OCI-M1 (cell line): ENCODE data around the gene DCAF8.

Experiments
- DNase-seq: peaks from one replicate; lab custom pipeline; 2025; lab: John Stamatoyannopoulos, UW

DCAF8 gene

DNA sequence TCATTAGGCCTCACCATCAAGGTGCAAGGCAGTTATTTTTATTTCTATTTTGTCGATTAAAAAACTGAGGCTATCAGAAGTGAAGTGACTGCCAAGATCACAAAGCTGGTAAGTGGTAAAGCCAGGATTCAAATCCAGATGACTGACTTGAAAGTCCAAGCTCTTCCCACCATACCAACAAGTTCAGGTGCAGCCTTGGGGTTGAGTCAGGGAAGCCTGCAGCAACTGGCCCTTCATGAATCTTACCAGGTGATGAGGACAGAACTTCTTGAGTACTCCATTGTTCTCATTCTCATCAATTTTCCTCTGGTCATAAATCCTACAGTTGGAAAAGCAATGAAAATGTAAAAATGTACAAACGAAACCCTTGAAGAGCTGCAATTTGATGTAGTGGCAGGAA, 37.0 kb downstream of the DCAF8 start:
- no peak for DNase-seq

DNA sequence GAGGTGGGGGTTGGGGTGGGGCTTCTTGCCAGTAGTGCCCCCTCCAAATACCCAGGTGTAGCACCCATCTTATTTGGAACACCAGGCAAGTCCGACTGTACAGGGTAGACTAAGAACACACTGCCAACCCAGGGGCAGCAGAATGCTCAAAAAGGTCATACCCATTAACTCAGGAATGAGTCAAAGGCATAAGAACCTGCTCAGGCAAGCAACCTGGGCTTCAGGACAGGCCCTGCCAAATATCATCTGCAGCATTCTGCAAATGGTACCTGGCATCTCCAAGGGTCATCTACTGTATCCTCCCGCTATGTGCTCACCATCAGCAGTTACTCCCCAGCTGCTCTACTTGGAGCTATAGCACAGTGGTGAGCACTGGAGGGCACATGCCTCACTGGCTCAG, 37.7 kb downstream of the DCAF8 start:
- no peak for DNase-seq

DNA sequence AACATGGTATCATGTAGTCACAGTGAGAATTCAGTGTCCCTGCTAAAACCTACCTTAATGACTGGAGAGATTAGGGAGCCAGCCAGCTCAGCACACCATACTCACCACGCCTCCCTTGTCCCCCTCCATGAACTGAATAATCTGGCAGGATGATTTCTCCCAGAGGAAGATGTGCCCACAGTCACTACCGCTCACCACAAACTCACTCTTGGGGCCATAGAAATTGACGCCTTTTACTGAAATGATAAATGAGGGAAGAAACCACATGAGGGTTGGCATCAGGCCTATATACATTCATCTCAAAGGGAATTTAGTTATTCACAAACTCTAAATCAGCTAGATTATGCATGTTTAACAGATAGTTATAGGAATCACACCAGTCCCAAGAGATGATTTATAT, 39.8 kb downstream of the DCAF8 start:
- no peak for DNase-seq

DNA sequence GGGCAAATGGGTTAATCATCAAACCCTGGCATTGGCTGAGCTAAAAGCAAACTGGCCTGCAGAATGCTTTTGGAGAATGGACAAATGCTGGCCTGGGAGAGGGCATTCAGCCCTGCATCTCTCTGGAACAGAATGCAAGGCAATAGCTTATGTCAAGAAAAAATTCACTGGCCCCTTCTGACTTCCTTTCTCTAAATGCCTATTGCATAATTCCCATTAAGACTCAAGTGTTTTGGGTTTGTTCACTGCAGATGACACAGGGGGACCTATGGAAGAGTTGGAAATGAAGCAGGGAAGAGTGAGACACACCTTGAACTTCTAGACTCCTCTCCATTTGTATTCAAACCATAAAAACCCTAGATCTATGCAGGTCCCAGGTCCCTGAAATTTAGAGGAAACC, 41.3 kb downstream of the DCAF8 start:
- DNase-seq, result no peak

DNA sequence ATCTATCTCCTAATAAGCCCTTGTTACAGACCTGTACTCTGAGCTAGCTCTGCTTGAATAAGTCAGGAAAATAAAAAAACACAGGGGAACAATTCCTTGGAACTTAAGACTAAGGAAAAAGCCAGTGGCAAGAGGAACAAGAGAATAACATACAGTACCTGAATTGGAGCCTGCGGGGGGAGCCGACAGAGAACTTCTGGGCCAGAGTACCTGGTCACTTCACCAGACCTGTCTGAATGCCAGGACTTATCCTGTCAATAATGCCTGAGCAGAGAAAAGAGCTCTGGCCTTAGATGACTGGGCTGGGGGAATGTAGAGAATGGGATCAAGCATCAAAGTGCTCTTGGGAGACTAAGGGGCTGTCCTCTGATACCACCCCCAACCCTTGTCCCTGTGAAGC, 42.0 kb downstream of the DCAF8 start:
- no peak for DNase-seq

DNA sequence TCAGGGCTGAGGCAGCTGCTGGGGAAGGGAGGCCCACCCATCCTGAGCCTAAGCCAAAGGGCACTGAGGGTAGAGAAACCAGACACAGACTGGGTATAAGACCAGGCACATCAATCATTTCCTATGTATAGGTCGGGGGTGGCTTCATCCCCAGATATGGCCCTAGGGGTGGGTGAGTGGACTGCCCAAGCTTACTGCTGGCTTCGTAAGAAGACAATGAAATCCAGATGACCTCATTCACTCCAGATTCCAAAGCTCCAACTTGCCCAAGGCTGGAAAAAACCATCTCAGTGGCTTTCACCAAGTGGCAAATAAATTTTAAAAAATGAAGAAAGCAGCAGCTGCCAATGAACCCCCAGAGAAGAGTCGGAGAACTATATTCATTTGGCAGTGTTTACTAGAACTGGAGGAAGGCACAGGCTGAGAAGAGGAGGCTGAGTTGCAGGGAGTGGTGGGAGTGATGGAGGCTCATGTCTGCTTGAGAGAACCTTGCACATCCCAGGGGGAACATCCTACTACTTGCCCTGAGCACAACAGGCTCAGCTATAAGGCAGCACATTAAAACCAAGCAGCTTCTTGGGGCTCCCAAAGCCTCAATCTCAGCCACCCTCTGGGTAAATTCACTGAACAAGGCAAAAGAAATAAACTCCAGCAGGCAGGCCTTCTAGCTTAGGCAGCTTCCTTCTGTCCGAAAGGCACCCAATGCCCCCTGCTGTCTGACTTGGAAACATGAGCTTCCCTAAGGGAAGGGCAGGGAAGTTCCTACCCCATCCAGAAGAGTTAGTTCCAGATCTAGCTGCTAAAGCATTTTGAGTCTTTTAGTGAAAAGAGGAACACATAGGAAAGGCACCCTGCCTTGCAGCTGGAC, 43.1 kb downstream of the DCAF8 start:
- DNase-seq, result peak; percentile 27

DNA sequence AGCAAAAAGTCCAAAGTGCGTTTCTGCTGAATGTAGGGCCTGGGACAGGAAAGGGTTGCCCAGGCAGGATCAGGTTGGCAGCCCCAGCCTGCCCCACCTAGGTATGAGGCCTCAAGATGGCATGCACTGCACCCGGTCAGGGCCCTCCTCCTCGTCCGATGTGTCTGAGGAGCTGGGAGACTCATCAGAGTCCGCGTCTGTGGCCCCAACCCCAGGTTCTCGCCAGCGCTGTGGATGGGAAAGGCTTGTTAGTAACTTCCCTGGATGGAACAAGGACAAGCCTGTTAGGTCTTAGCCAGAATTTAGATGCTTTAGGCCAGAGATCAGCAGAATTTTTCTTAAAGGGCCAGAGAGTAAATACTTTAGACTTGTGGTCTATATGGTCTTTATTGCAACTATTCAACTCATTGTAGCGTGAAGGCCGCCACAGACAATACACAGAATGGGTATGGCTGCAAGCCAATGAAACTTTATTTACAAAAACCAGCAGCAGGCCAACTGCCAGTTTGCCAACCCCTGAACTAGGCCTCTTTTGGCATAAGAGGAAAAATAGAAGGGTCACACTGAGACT, 44.8 kb downstream of the DCAF8 start:
- DNase-seq, result no peak

DNA sequence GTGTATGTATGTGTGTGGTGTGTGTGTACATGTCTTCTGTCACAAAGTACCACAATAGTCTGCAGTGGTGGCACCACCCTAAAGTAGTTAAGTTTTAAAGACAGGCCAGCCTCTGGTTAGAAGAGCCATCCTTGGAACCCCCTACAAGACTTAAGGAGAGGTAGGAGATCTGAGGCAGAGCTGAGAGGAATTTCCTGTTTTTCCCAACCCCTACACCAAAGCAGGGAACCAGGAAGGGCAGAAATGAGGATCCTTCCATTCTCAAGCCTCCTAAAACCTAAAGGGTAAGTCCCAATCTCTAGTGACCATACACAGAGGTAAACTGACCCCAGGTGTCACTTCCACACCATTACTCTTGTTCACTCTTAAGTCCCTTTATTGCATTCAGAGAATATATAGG, 46.0 kb downstream of the DCAF8 start:
- no peak for DNase-seq

DNA sequence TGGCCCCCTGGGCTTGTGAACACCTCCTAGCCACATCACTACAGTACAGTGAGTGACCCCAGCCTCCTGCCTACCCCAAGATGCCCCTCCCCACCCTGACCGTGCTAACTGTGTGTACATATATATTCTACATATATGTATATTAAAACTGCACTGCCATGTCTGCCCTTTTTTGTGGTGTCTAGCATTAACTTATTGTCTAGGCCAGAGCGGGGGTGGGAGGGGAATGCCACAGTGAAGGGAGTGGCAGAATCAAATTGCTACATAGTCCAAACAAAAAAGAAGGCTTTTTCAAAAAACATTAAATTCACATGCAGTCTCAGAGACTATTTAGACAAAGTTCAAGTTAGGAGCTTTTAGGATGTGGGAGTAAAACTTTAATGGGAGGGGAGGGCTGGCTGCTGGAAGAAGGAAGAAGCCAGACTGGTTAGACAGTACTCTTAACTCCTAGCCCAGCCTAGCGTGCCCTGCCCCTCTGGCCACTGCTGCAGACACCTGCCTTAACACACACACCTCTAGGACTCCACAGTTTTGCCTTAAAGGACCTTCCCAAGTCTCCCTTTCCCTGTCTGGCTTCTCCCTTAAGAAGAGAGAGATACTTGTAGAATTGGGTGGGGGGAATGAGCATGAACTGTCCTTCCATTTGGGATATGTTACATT, 47.7 kb downstream of the DCAF8 start:
- no peak for DNase-seq

DNA sequence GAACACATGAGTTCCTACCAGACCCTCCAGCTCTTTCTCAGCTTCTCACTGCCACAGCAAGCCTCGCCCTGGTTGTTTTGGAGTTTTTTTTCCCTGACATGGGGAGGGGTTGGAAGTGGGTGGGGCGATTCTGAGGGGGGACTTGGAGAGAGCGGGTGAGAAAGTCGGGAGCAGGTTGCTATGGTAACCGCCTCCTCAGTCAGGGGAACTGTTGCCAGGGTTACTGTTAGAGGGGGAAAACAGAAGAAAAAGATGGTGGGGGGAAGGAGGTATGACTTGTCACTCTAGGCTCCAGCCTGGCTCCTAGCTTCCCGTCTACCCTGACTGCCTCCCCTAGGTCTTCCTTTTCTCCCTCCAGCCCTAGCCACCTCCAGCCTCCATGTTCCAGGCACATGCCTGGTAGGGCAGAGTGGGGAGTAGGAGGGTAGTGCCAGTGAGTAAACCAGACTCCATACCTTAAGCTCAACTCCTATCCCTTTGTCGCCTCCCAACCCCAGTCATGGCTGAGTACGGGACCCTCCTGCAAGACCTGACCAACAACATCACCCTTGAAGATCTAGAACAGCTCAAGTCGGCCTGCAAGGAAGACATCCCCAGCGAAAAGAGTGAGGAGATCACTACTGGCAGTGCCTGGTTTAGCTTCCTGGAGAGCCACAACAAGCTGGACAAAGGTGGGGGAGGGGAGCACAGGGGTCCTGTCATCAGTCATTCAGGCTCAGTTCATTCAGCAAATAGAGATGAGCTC, 51.1 kb downstream of the DCAF8 start:
- no peak for DNase-seq

DNA sequence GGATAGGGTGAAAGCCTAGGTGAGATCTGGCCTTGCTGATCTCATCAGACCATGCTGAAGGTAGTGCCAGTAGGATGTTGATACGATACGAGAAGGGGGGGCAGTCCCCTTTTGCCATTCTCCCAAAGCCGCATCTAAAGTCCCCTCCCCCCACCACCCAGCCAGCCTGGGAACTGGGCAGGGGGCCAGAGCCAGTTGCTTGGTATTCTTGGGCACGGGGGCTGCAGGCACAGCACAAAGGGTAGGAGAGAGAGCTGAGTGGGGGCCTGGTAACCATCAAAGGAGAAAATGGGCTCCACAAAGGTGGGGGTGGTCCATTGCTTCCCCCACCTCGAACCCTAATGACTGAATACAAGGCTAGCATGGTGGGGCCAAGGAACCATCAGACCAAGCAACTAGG, 51.8 kb downstream of the DCAF8 start:
- no peak for DNase-seq

DNA sequence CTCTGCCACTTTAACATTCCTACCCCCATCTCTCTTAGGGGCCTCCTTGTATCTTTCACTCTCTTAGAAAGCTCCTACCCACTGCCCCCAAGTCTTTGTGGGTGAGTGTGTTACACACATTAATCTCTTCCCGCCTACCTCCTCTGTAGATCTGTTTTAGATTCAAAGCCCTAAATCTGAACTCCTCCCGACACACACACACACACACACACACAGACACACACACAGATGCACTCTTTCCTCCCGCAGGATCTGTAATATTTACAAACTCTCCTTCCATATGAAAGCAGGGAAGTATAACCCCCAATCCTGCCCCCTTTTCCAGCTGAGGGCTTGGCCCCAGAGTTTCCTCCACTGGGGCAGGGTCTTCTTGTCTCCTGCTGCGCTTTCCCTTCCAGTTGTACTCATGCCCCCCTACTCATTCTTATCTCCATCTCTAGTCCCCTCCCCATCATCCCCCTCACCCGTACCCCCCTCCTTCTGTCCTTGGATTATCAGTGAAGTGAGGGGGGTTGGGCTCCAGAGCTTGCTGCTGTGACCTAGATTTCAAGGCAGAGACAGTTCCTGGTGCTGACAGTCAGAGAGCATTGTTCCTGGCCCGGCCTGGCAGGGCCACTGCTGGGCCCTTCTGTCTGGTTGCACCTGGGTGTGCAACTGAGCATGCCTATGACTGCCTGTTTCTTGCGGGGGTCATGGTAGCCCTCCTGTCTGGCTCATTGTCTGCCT, 52.9 kb downstream of the DCAF8 start:
- no peak for DNase-seq

DNA sequence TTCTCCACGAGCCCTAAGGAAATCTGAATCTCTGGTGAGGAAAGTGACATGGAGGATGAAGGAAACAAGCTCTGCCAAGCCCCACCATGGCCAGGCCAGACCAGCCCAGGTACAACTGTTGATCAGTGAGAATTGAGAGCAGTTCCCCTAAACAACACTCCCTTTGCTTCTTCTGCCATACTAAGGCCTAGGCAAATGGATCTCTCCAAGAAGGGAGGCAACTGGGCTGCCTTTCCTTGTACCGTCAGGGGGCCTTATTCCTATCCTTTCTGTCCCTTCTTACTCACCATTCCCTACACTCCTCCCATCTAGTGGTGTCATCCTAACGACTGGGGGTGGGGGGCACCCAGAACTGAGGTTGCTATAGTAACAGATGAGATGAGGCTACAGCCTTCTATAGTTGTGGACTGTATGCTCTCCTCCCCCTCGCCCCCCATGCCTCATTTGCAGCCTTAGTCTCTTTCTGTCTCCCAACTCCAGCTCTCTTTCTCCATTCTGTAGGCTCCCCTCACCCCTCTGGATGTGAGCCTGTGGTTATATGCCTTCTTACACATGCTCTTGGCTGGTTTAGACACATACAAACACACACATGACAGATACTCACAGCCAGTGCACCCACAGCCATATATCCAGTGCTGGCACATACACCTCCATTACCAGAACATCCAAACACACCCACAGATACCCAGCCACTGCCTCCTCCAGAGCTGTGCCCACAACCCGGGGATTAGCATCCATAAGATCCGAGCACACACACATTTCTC, 53.6 kb downstream of the DCAF8 start:
- no peak for DNase-seq

DNA sequence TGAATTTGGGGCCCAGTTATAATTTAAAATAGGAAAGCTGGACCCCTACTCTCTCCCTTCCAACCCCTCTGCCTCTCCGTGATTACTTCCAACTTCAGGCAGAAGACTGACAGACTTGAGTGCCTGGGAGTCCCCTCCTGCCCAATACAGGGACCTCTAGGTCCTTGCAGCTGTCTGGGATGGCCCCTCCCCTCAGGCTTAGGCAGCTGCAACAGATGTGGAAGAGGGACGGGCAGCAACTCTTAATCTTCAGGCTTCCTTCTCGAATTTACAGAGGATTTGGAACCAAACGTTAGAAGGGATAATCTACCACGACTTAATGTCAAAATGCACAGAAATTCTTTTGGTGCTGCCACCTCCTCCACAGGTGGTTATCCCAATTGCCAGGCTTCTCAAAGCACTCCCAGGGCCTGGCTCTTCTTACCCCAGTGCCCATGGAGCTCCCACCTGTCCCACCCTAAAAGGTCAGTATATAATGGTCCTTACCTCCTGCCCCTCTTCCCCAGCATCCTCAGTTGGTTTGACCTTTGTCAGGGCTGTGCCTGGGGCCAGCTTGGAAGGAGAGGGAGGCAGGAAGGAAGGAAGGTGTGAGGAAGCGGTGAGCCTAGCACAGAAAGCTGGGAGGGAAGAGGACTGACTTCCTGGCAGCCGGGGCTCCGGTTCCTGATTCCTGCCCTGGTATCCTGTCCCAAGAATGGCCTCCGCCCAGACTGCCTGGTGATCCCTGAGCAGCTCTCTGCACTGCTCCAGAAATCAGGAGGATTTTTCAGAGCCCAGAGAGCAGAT, 54.4 kb downstream of the DCAF8 start:
- DNase-seq, result no peak

DNA sequence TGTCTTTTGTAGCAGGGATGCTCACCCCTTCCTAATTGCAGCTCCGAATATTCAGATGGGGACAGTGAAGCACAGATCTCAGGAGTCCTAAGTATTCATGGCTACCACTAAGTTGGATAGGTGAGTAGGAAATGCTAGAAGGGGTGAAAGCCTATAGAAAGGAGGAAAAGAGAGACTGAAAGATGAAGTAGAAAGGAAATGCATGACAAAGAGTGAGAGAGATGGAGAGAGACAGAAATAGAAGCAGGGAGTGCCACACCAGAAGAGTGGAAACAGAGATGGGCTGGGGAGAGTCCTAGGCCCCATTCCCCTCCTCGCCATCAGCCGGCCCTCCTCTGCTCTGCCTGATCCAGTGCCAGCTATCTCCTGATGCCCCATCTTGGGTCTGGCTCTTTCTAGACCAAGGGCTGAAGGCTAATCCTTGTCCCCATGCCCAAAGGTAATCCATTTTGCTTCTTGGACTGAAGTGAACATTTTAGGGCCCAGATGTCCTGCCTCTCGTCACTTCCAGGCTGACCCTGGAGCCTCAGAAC, 55.2 kb downstream of the DCAF8 start:
- DNase-seq, result no peak

DNA sequence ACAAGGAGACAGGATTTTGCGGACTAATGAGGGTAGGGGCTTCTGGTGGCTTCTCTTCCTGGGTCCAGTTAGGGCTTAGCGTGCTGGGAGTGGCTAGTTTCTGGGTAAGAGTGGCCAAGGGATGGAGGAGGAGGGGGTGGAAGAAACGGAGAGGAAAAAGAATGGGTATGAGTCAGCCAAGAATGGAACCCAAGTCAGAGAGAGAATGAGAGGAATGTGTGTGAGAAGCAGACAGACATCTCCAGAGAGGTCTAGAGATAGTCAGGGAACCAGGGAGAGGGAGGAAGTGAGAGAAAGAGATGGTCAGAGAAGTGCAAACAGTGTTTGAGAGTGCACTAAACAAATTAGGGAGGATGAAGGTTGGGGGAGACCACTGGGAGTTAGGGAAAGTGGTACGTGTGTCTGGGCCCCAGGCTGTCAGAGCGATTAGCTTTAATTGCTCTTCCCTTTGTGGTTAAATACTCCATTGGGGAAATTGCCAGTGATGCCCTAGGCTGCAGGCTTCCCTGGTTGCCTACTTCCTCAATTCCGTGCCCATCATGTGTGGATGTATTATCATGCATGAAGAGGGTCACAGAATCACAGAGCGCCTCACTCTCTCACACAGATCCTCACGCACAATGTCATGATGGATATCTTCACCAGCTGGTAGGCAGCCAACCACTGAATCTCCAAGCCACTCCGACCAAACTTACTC, 55.8 kb downstream of the DCAF8 start:
- peak; percentile 37 for DNase-seq

DNA sequence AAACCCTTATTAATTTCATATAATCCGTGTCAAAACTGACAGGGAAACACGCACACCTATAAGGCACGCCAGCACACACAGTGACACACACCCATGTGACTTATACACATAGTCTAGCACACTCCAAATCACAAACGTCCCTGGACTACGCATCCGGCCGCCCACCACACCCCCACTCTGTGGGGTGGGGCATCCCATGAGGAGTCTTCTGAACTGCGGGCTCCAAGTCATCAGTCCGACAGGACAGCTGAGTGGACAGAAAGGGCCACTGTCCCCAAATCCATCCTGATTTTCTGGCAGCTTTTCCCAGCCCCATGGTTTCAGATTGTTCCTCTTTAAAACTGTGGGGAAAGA, 56.3 kb downstream of the DCAF8 start:
- DNase-seq, result peak; percentile 64

DNA sequence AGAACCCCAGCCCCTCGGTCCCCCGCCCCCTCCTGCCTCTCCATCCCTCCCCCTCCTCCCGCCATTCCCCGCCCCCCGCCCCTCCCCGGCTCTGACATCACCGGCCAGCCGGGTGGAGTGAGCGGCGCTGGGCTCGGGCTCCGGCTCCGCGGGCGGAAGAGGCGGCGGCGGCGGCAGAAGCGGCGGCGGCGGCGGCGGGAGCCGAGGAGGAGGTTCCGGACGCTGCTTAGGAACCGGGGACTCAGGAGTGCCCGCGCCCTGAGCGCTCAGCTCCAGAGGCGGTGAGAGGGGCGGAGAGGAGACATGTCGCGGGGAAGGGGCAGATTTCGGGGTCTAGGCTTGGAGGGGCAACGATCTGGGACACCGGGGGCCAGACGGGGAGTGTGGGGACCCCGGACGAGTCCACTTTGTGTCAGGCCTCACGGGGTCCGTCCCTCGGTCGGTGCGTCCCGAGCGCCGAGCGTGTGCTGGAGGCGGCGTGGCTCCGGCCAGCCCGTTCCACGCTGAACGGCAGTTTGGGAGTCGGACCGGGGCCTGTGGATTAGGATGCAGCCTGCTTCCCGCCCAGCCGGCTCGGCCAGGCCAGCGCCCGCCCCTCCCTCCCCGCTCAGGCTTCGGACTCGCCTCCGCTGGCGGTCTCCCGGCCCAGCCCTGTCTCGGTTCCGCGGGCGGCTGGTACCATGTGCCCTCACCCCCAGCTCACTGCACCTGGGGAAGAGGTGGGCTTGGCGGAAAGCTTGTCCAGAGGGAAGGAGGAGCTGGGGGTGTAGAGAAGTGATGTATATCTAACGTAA, 56.9 kb downstream of the DCAF8 start, which contains the start of gene PEA15:
Gene PEA15 (plus strand): TSS at position 143 of the 794 bp plus-strand sequence. CDS start 6,161 bp downstream, outside the sequence.
- DNase-seq, result peak; percentile 78
